Lower lobe of right lung (tissue), 2 donors: ENCODE measurements around the gene NPAS2. TPM values are rescaled to one million over a fixed set of nuclear protein-coding genes. Genes with fewer than 3 reads are reported as not detected.
A peak's percentile ranks its signal among the peaks of the same experiment; 100 is the strongest.

Source experiments
- ATAC-seq, 2 donors: fragments of 200-7000 bp; cut with Tn5 transposase; one replicate each; pipeline ENCODE4 v1.9.1; 2020 to 2022; ENCODE audit warnings: mild to moderate bottlenecking in 2 of 2, moderate library complexity in 2 of 2
- DNase-seq: peaks from one replicate; pipeline ENCODE4 v3.0.0-alpha.2; 2020
- H3K27ac ChIP-seq: fragments of 200-600 bp; one replicate; pipeline ENCODE4 v1.8.0; 2022
- H3K27me3 ChIP-seq: fragments of 200-600 bp; one replicate; pipeline ENCODE4 v1.8.0; 2022; ENCODE audit warnings: low read depth
- H3K36me3 ChIP-seq: fragments of 200-600 bp; one replicate; pipeline ENCODE4 v1.8.0; 2022; ENCODE audit warnings: mild to moderate bottlenecking
- H3K4me1 ChIP-seq: fragments of 200-600 bp; one replicate; pipeline ENCODE4 v1.8.0; 2022
- H3K4me3 ChIP-seq: fragments of 200-600 bp; one replicate; pipeline ENCODE4 v1.8.0; 2022; ENCODE audit warnings: mild to moderate bottlenecking
- H3K9me3 ChIP-seq: fragments of 200-600 bp; one replicate; pipeline ENCODE4 v1.8.0; 2022
- intact Hi-C: fragments of 100-400 bp; cut with DNase I; formaldehyde crosslinking; loops from one replicate; pipeline ENCODE4 v1.11.0; 2022
- total RNA-seq: library from RNA; stranded (reverse); fragmentation: NEBNext Ultra II Directional; extraction: Animal tissue kit (Norgen Biotek cat#: 25700); gene quantifications from one replicate; pipeline ENCODE4 v1.2.1, GENCODE V29; 2021
- TF ChIP-seq, protein P1 (sequence below): fragments of 200-600 bp; IDR thresholded peaks from one replicate; pipeline ENCODE4 v1.8.0; 2022; ENCODE audit warnings: antibody characterized with exemption, mild to moderate bottlenecking
- donor health status: DM: no; HTN: yes; CAD: no; lungs with severe emphysema.

NPAS2 gene
- total RNA-seq, 1 donor from 2014 or later: 10.1 TPM

- TF ChIP-seq, protein P1, sequence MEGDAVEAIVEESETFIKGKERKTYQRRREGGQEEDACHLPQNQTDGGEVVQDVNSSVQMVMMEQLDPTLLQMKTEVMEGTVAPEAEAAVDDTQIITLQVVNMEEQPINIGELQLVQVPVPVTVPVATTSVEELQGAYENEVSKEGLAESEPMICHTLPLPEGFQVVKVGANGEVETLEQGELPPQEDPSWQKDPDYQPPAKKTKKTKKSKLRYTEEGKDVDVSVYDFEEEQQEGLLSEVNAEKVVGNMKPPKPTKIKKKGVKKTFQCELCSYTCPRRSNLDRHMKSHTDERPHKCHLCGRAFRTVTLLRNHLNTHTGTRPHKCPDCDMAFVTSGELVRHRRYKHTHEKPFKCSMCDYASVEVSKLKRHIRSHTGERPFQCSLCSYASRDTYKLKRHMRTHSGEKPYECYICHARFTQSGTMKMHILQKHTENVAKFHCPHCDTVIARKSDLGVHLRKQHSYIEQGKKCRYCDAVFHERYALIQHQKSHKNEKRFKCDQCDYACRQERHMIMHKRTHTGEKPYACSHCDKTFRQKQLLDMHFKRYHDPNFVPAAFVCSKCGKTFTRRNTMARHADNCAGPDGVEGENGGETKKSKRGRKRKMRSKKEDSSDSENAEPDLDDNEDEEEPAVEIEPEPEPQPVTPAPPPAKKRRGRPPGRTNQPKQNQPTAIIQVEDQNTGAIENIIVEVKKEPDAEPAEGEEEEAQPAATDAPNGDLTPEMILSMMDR: no peak
- H3K4me1 ChIP-seq: no peaks in the 10 kb centered on the region
- no peak overlapping the region for H3K27ac ChIP-seq
- no peaks in the 10 kb centered on the region for H3K9me3 ChIP-seq
- DNase-seq: no peak
- H3K27me3 ChIP-seq: no peaks in the 10 kb centered on the region
- no peak overlapping the region for H3K4me3 ChIP-seq
- no peak for ATAC-seq
- intact Hi-C loops: no loop called here
- H3K36me3 ChIP-seq: no peaks in the 10 kb centered on the region
These were observed 89.7 kb downstream of the NPAS2 start for GRCh38 chr2:100909534-100910081.

DNA sequence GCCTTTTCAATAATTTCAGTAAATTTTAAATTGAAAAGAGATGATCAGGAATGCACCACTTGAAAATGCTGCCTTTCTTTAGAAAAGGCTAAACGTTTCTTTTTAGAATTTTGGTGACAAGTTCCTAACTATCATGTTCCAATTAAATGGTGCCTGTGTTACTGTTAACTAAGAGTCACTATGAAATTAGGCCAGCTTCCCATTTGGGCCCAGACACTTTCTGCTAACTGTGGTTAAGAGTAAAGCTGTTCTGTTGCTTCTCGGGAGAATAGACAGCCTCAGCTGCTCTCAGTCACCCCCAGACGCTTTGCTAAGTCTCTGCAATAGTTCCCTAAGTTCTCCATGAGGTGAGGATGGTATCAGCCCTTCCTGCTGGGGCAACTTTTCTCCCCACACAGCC, 90.2 kb downstream of the NPAS2 start:
- TF ChIP-seq, protein P1: no peak
- no peaks in the 10 kb centered on the region for H3K27me3 ChIP-seq
- no peak overlapping the region for H3K4me3 ChIP-seq
- no peaks in the 10 kb centered on the region for H3K4me1 ChIP-seq
- H3K36me3 ChIP-seq: no peaks in the 10 kb centered on the region
- H3K9me3 ChIP-seq: no peaks in the 10 kb centered on the region
- no peak overlapping the region for H3K27ac ChIP-seq
- intact Hi-C loops: no loop called here
- no peak for DNase-seq
- no peak for ATAC-seq

DNA sequence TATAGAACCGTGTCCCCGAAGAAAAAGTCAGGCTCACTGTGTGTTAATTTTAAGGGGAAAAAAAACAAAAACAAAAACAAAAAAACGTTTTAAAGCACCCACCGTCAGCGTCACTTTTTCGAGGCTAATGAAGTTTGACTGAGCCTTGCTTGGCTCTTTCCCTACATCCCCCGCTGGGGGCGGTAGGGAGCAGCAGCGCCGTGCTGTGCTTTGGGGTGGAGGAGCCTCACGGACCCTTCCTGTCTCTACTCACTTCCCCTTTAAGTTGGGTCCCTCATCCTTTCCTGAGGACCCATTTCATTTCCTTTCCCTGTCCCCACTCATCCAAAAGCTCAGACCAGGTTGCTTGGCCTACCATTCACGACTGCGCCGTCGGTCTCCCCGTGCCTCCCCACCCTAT, 99.4 kb downstream of the NPAS2 start:
- no peaks in the 10 kb centered on the region for H3K9me3 ChIP-seq
- H3K27me3 ChIP-seq: no peaks in the 10 kb centered on the region
- no peaks in the 10 kb centered on the region for H3K36me3 ChIP-seq
- TF ChIP-seq, protein P1: peak; percentile 16
- intact Hi-C loops: no loop called here
- no peak overlapping the region for H3K27ac ChIP-seq
- H3K4me3 ChIP-seq: no peak overlapping the region
- no peak for DNase-seq
- no peaks in the 10 kb centered on the region for H3K4me1 ChIP-seq
- no peak for ATAC-seq

GRCh38 chr2:100921685-100922161, 101.8 kb downstream of the NPAS2 start:
- H3K4me3 ChIP-seq: no peak overlapping the region
- intact Hi-C loops: no loop called here
- TF ChIP-seq, protein P1: no peak
- no peak overlapping the region for H3K27ac ChIP-seq
- no peaks in the 10 kb centered on the region for H3K9me3 ChIP-seq
- DNase-seq: no peak
- no peak for ATAC-seq
- H3K27me3 ChIP-seq: no peaks in the 10 kb centered on the region
- H3K4me1 ChIP-seq: peaks cover 5% of the 10 kb centered on the region
- no peaks in the 10 kb centered on the region for H3K36me3 ChIP-seq

DNA sequence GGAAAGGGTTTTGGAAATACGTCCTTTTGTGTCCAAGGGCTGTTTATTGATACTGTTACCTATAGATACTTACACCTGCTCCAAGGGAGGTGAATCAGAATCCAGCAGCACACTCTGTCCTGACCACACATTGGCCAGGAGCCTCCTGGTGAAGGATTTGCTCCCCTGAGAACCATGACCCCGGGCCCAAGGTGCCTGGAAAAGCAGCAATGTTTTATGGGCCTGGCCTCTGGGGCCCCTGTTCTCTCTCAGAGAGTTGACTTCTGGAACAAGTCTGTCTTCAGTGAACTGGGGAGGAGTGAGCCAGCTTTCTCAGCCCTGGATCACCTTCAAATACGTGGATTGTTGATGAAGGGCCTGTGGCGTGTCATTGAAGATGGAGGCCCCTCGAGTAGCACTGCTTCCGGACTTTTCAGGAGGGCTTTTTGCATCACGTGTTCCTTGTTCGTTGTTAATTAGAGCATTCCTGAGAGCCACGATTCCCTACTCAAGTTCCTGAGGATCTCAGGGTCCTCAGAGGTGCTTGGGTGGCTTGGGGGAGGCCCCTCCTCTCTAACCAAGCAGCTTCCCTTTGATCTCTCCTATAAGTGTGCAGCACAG, 103.6 kb downstream of the NPAS2 start:
- TF ChIP-seq, protein P1: no peak
- intact Hi-C loops: no loop called here
- no peaks in the 10 kb centered on the region for H3K36me3 ChIP-seq
- H3K27ac ChIP-seq: peak overlapping the region; percentile 78
- ATAC-seq (peak in 1 of 2 donors; percentile 19), DNase-seq (no peak)
- peaks cover 5% of the 10 kb centered on the region for H3K4me1 ChIP-seq
- no peaks in the 10 kb centered on the region for H3K9me3 ChIP-seq
- no peak overlapping the region for H3K4me3 ChIP-seq
- no peaks in the 10 kb centered on the region for H3K27me3 ChIP-seq
